SK-N-MC (cell line): ENCODE results near the gene CYP17A1.

Experiments
- EZH2 ChIP-seq: fragments of 200-600 bp; sonication (generic); IDR thresholded peaks from one replicate; pipeline ENCODE4 v1.6.1; 2017; ENCODE audit warnings: antibody characterized with exemption
- FOXP2 ChIP-seq: optimal IDR thresholded peaks from 2 replicates; pipeline ENCODE3; 2011; ENCODE audit warnings: mild to moderate bottlenecking, moderate library complexity; ENCODE audit not compliant: insufficient read depth; ENCODE audit errors: extremely low read length, control extremely low read depth
- POLR2AphosphoS5 ChIP-seq: IDR thresholded peaks from 2 replicates; pipeline ENCODE4 v1.6.1; 2012; ENCODE audit warnings: mild to moderate bottlenecking, low read depth, low read length, borderline replicate concordance

- TF ChIP-seq POLR2AphosphoS5 (no peak), EZH2 (no peak), FOXP2 (no peak)
Measured at GRCh38 chr10:102841827-102842345, 4.7 kb upstream of the CYP17A1 start.
